Activated CD4-positive, alpha-beta T cell treated with anti-CD3 and anti-CD28 coated beads for 24 hours (primary cell): ENCODE data around the gene UBE2G2.
A peak's percentile ranks its signal among the peaks of the same experiment; 100 is the strongest.

ENCODE experiments used
- DNase-seq, 2 donors: peaks; one replicate each; pipeline ENCODE4 v3.0.0-alpha.2; 2020; ENCODE audit warnings: low read depth in 2 of 2

Gene UBE2G2

GRCh38 chr21:44815852-44816628 lies 14.4 kb upstream of the UBE2G2 start:
- no peak for DNase-seq

- no peak for DNase-seq
These were observed 13.6 kb upstream of the UBE2G2 start for GRCh38 chr21:44815225-44815624.

GRCh38 chr21:44814498-44815023 lies 12.9 kb upstream of the UBE2G2 start:
- no peak for DNase-seq

- no peak for DNase-seq
These were observed 12.1 kb upstream of the UBE2G2 start for GRCh38 chr21:44813727-44814126.

DNA sequence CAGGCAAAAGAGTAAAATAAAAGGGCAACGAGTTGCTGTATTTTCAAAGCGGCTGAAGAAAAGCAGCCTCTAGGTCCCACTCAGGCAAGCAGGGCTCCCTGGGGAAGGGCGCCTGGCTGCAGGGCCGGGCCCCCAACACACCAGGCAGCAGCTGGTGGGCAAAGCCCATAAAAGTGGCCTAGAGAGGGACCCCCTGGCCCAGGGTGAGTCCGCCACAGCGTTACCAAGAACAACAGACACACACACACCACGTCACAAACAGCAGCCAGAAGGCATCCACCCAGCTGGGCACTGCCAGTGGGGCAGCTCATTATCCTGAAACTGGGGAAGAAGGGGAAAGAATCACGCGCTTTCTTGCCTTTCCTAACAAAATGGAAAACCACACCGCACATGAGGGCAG lies 11.5 kb upstream of the UBE2G2 start:
- DNase-seq = no peak

- DNase-seq = no peak
These were observed 11.0 kb upstream of the UBE2G2 start for GRCh38 chr21:44812640-44813039.

GRCh38 chr21:44810779-44811178 lies 9.2 kb upstream of the UBE2G2 start:
- no peak for DNase-seq

DNA sequence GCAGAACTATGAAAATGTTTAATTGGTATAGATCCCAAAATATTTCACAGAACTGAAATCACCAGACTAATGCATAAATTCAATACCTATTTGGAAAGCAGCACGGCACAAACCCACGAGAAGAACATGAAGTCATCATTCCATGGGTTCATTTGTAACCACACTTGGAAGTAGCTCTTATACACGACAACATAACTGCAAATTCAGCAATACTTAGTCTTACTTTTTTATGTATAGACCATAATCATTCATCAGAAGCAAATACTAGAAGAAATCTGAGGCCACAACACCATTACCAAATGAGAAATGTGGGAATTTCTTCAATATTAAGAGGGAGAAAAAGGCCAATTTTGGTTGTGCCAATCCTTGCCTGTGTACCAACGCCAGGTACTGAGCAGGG lies 4.2 kb upstream of the UBE2G2 start:
- no peak for DNase-seq

DNA sequence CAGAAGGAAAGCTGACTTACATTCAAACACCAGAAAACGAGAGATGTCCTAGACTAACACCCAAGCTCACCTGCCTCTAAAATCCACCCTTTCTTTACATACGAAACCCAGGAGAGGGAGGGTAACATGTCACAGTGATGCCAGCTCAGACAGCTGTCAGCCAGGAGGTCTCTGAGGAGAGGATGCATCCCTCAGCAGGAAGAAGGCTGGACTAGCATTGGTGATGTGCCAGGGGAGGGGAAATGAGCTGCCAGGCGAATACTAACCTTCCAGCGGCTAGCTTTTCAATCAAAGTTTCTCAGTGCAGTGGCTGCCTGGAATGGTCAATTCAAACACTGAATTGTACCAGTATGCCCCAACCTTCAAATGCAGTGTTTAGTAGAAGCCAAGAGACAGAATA lies 3.6 kb upstream of the UBE2G2 start:
- no peak for DNase-seq

DNA sequence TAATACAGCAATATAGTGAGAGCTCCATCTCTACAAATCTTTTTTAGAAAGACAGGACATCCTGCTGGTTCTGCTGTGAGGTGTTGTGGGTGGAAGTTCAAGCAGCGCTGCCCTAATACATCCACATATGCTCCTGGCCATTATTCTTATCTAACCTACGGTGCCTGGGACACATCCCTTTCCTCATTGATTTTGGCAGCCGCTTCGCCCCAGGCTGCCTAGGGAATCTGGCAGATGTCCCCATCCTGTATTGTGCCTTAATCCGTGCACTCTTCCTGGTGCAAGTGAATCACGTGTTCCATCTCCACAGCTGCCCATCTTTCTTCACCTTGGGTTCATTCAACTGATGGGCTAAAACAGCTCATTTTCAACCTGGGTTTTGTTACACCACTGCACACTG lies 3.1 kb upstream of the UBE2G2 start:
- DNase-seq = no peak

DNA sequence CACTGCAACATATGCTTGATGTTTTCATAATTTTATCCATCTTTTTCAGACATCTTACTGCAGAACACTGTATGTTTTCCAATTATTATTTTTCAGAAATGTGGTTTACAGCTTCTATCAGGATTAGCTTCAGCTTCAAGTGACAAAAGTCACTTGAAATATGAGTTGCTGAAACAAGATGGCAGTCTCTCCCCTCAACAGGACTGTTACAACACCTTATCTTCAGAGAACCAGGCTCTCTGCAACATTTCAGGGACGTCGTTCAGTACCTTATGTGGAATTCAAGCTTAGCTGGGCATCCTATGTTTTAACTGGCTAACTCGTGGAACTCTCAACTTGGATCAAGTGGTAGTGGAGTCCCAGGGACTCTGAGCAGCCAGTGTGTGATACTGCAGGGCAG lies 2.0 kb upstream of the UBE2G2 start:
- no peak for DNase-seq

DNA sequence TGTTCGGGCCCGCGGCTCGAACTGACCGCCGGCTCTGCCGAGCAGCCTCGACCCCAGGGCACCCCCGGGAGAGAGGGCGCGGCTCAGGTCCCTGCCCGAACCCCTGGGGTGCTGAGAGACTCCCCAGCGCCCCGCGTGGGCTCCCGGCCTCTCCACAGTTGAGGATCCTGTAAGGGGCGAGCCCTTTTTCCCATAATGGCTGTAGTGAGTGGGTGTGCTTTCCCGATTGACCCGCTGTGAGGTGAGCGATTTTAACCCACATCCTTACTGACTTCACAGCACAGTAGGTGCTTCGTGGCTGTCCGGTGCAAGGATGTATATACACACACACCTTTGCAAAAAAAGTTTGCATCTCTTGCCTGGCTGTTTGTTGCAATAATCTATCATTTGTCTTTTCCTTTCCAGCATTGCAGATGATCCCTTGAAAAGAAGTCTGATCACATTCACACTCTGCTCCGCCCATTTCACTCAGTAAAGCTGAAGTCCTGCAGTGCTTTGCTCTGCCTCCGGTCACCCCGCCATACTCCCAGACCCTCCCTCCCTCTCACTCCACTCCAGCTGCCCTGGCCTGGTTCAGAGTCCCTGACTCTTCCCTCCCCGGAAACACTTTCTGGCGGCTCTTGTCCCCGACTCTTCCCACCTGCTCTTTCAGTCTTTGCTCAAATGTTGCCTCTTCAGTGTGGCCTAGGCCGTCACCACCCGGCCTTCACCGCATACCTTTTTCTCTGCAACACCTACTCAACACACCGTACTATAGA lies 955 bp upstream of the UBE2G2 start:
- no peak for DNase-seq

- DNase-seq = peak in 1 of 2 donors; percentile 18
These were observed 601 bp downstream of the UBE2G2 start for GRCh38 chr21:44800971-44801467.

- no peak for DNase-seq
These were observed 1.5 kb downstream of the UBE2G2 start for GRCh38 chr21:44800103-44800502.

GRCh38 chr21:44799646-44800045 lies 2.0 kb downstream of the UBE2G2 start:
- DNase-seq = no peak

DNA sequence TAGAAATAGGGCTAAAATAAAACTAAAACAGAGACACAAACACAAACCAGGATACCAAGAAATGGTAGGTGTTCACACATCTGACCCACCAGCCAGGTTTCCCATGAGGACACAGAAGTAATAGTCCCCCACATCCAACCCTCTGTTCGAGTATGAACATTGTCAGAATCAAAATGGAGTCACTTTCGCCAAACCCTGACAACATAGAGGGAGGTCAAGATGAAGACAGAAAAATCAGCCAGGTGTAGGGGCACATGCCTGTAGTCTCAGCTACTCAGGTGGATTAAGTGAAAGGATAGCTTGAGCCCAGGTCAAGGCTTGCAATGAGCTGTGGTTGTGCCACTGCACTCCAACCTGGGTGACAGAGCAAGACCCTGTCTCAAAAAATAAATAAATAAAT lies 3.8 kb downstream of the UBE2G2 start:
- no peak for DNase-seq

- DNase-seq = no peak
These were observed 6.3 kb downstream of the UBE2G2 start for GRCh38 chr21:44795342-44795741.

DNA sequence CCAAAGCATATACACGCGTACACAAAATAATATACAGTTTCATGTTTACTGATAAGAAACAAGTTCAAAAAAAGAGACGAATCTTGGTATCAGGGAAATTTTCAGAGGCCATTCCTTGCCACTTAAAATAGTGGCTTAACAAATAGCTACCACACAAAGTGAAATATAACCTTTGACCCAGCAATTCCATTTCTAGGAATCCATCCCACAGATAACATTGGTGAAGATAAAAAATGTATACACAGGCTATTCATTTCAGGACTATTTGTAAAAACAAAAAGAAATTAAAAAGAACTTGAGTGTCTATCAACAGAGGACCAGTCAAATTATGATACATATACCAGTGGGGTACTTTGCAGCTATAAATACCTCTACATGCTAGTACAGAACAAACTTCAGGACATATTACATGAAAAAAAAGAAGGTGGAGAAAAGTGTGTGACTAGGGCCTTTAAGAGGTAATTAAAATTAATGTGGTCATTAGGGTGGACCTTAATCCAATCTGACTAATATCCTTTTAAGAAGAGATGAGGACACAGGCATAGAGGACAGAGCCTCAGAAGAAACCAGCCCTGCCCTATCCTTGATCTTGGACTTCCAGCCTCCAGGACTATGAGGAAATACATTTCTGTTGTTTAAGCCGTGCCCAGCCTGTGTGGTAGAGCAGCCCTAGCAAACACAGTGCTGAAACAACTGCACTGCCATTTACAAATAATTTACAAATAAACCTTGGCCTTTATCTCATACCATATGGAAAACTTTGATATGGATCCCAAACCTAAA lies 7.8 kb downstream of the UBE2G2 start:
- DNase-seq = no peak

DNA sequence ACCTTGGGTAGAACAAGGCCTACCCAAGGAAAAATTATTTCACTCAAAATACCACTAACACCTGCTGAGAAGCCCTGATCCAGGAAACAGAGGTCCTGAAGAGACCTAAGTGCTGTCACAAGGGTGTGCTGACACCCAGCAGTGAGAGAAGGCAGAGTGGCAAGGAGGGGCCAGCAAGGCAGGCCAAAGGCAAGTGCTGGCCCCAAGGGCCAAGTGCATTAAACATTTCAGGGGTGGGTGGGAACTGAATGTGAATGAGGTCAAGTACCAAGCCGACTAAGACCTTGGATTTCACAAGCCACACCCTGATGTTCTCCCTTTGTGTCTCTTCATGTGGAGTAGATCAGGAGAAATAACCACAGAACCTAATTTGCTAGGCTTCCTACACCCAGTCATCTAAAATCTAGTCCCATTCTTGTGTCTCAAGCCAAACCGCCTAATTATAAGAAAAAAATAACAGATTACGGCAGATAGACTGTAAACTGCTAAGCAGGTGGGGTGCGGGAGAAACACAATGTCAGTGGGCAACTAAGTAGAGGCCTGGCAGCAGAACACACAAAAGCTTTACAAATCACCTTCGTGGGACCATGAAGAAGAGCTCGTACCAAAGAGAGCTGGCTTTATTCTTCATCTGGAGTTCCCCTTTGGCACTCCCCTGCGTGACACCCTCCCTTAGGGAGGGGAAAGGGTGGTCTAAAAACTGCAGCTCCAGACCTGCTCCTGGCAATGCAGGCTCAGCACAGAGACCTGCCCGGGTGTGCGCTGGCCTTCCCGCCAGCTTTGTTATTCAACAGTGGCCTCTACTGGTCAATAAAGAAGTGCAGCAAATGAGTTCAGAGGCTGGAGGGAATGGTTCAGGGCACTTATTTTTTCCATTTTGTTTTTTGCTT lies 8.7 kb downstream of the UBE2G2 start:
- DNase-seq = peak in 1 of 2 donors; percentile 23

GRCh38 chr21:44791993-44792392 lies 9.6 kb downstream of the UBE2G2 start:
- no peak for DNase-seq

GRCh38 chr21:44791246-44791645 lies 10.4 kb downstream of the UBE2G2 start:
- DNase-seq = no peak
